Loucy (cell line): ENCODE data around the gene LAMB1.

Source experiments
- EZH2phosphoT487 ChIP-seq: fragments of 200-600 bp; IDR thresholded peaks from 2 replicates; pipeline ENCODE4 v1.6.1; 2018; ENCODE audit warnings: antibody characterized with exemption, mild to moderate bottlenecking, moderate library complexity, borderline replicate concordance
- TF ChIP-seq, protein P1 (sequence below): fragments of 200-600 bp; sonication (generic); conservative IDR thresholded peaks from 2 replicates; pipeline ENCODE4 v1.5.1; 2014; ENCODE audit warnings: mild to moderate bottlenecking, antibody characterized with exemption, low read length

DNA sequence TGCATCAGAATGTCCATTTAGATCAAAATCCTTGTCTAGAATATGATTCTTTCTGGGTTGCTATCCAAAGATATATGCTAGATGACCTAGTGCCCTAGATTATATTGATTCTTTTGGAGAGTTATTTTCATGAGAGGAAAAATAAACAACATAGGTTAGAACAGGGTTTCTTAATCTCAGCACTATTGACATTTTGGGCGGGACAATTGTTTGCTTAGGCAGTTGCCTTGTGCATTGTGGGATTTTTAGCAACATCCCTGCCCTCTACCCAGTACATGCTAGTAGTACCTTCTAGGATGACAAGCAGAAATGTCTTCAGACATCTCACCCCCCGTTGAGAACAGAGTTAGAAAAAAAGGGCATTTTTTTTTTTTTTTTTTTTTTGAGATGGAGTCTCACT, 25.1 kb upstream of the LAMB1 start:
- TF ChIP-seq, protein P1, sequence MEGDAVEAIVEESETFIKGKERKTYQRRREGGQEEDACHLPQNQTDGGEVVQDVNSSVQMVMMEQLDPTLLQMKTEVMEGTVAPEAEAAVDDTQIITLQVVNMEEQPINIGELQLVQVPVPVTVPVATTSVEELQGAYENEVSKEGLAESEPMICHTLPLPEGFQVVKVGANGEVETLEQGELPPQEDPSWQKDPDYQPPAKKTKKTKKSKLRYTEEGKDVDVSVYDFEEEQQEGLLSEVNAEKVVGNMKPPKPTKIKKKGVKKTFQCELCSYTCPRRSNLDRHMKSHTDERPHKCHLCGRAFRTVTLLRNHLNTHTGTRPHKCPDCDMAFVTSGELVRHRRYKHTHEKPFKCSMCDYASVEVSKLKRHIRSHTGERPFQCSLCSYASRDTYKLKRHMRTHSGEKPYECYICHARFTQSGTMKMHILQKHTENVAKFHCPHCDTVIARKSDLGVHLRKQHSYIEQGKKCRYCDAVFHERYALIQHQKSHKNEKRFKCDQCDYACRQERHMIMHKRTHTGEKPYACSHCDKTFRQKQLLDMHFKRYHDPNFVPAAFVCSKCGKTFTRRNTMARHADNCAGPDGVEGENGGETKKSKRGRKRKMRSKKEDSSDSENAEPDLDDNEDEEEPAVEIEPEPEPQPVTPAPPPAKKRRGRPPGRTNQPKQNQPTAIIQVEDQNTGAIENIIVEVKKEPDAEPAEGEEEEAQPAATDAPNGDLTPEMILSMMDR, result no peak
- TF ChIP-seq EZH2phosphoT487, result no peak
